Esophagus squamous epithelium (tissue), 4 donors: ENCODE results near the gene KCNK5.

Experiments
- POLR2A ChIP-seq, 4 donors: fragments of 450-650 bp; IDR thresholded peaks; one replicate each; pipeline ENCODE4 v1.6.1; 2017; ENCODE audit warnings: antibody characterized with exemption in 4 of 4, mild to moderate bottlenecking in 4 of 4, moderate library complexity in 3 of 4
- TF ChIP-seq, protein P1 (sequence below), 6 experiments: fragments of 450-650 bp in 4 of 6; fragments of 200-600 bp in 2 of 6; sonication (generic) in 2 of 6; IDR thresholded peaks; one replicate each; pipeline ENCODE4 v1.5.1; 2016 to 2019; ENCODE audit warnings: antibody characterized with exemption in 6 of 6, mild to moderate bottlenecking in 4 of 6, moderate library complexity in 4 of 6

DNA sequence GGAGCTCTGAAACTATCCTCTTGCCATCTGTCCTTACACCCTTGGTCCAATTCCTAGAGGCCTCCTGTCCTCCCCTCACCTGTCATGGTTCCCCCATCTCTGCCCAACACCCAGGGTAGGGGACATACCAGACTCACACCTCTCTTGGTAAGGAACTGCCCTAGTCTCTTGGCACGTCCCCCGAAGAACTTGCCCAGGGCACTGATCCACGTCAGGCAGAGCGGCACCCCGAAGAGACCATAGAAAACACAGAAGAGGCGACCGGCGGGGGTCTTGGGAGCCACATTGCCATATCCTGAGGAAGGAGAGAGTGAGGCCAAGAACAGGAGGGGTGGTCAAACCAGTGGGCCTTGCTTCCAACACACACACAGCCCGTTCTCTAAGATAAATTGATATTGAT, 34.8 kb downstream of the KCNK5 start:
- TF ChIP-seq, protein P1, sequence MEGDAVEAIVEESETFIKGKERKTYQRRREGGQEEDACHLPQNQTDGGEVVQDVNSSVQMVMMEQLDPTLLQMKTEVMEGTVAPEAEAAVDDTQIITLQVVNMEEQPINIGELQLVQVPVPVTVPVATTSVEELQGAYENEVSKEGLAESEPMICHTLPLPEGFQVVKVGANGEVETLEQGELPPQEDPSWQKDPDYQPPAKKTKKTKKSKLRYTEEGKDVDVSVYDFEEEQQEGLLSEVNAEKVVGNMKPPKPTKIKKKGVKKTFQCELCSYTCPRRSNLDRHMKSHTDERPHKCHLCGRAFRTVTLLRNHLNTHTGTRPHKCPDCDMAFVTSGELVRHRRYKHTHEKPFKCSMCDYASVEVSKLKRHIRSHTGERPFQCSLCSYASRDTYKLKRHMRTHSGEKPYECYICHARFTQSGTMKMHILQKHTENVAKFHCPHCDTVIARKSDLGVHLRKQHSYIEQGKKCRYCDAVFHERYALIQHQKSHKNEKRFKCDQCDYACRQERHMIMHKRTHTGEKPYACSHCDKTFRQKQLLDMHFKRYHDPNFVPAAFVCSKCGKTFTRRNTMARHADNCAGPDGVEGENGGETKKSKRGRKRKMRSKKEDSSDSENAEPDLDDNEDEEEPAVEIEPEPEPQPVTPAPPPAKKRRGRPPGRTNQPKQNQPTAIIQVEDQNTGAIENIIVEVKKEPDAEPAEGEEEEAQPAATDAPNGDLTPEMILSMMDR (IDR thresholded peaks at IDR 0.05): no peak
- TF ChIP-seq POLR2A (IDR thresholded peaks at IDR 0.05): no peak
